ENCODE results near the gene ANKRD2. TPM values are rescaled to one million over a fixed set of nuclear protein-coding genes. Genes with fewer than 3 reads are reported as not detected.

ANKRD2 gene
- total and polyA plus RNA-seq, 10 of the 15 experiments (the other 5 are each of a cell fraction or from before 2014, with no cell fraction given) = 0.18 to 0.23 TPM; not detected in 8

DNA sequence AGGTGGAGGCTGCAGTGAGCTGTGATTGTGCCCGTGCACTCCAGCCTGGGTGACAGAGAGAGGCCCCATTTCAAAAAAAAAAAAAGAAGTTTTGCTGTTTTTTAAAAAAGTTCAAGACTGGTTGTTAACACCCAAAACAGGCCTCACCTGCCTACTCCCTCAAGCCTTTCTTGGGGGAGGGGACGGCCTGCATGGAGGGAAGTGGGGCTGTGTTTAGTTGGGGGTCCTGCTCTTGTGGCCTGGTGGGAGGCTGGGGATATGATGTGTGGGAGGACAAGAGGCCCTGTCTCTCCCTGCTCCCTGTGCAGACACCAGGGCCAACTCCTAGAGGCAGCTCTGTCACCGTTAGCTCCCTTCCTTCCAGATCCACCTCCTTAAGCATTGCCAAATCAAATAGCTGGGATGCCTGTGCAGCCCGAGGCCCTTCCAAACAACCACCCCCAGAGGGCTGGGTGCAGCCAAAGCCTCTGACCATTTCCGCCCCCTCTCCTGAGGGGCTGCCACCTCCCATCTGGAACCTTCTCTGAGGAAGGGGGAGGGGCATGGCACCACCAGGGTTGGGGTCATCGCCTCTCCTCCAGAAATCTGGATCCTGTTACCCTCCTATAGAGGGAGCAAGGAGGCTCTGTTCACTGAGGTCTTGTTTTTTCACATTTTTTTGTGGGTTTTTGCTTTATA is 32.9 kb upstream of the ANKRD2 start:
- SMC1A ChIA-PET (ENCODE audit: uncharacterized antibody, unreplicated experiment) = no interaction called here
- H3K9ac ChIP-seq (ENCODE audit: control insufficient read depth, insufficient read depth, low read length) = no peak overlapping the region
- in situ Hi-C loops (cut with MboI) = no loop called here
- intact Hi-C loops (cut with micrococcal nuclease; ENCODE audit: unreplicated experiment) = no loop called here
- H3K4me3 ChIP-seq = no peak overlapping the region
- CTCF ChIA-PET = interaction anchor here (1.6 to 2.7 kb wide), 3 partner anchors 13 to 33 kb away, joined by 3 to 18 read pairs (median 3); partner anchors contain the start of gene ANKRD2
- no peaks in the 10 kb centered on the region for H3K9me3 ChIP-seq (replicated peaks; ENCODE audit: control insufficient read depth, insufficient read depth, low read length)
- TF ChIP-seq, protein P1, sequence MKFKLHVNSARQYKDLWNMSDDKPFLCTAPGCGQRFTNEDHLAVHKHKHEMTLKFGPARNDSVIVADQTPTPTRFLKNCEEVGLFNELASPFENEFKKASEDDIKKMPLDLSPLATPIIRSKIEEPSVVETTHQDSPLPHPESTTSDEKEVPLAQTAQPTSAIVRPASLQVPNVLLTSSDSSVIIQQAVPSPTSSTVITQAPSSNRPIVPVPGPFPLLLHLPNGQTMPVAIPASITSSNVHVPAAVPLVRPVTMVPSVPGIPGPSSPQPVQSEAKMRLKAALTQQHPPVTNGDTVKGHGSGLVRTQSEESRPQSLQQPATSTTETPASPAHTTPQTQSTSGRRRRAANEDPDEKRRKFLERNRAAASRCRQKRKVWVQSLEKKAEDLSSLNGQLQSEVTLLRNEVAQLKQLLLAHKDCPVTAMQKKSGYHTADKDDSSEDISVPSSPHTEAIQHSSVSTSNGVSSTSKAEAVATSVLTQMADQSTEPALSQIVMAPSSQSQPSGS (IDR thresholded peaks at IDR 0.05; ENCODE audit: low read length) = no peak
- no peak for TF ChIP-seq YY1 (IDR thresholded peaks at IDR 0.05; ENCODE audit: low read depth, low read length)
- no peak for TF ChIP-seq IRF4 (IDR thresholded peaks at IDR 0.05; ENCODE audit: low read depth, low read length)
- no peak for TF ChIP-seq ZNF622 (IDR thresholded peaks at IDR 0.05)
- no peak for TF ChIP-seq ZBED1 (IDR thresholded peaks at IDR 0.05; ENCODE audit: borderline replicate concordance)
- TF ChIP-seq SUZ12 (IDR thresholded peaks at IDR 0.05; ENCODE audit: unreplicated experiment) = no peak
- TF ChIP-seq, protein P2, sequence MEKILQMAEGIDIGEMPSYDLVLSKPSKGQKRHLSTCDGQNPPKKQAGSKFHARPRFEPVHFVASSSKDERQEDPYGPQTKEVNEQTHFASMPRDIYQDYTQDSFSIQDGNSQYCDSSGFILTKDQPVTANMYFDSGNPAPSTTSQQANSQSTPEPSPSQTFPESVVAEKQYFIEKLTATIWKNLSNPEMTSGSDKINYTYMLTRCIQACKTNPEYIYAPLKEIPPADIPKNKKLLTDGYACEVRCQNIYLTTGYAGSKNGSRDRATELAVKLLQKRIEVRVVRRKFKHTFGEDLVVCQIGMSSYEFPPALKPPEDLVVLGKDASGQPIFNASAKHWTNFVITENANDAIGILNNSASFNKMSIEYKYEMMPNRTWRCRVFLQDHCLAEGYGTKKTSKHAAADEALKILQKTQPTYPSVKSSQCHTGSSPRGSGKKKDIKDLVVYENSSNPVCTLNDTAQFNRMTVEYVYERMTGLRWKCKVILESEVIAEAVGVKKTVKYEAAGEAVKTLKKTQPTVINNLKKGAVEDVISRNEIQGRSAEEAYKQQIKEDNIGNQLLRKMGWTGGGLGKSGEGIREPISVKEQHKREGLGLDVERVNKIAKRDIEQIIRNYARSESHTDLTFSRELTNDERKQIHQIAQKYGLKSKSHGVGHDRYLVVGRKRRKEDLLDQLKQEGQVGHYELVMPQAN (conservative IDR thresholded peaks at IDR 0.05) = no peak
- TF ChIP-seq NFIC (IDR thresholded peaks at IDR 0.05; ENCODE audit: low read depth, low read length) = no peak
- TF ChIP-seq RCOR1 (conservative IDR thresholded peaks at IDR 0.05; ENCODE audit: low read depth, low read length) = no peak
- TF ChIP-seq TCF12 (IDR thresholded peaks at IDR 0.05; ENCODE audit: low read depth, low read length) = no peak
- no peak for TF ChIP-seq HDAC6 (IDR thresholded peaks at IDR 0.05; ENCODE audit: unreplicated experiment)
- TF ChIP-seq SIN3A (IDR thresholded peaks at IDR 0.05; ENCODE audit: low read depth, low read length) = no peak
- no peak for TF ChIP-seq SUPT20H (IDR thresholded peaks at IDR 0.05; ENCODE audit: borderline replicate concordance, control insufficient read depth, low read depth, low read length)
- no peak for TF ChIP-seq MEF2A (IDR thresholded peaks at IDR 0.05; ENCODE audit: insufficient read depth, low read depth, low read length)
- no peak for TF ChIP-seq ESRRA (IDR thresholded peaks at IDR 0.05; ENCODE audit: low read length)
- TF ChIP-seq HDGF (IDR thresholded peaks at IDR 0.05) = no peak
- TF ChIP-seq DPF2 (IDR thresholded peaks at IDR 0.05) = no peak
- no peaks in the 10 kb centered on the region; a peak in 1 of 4 replicates for H3K27me3 ChIP-seq (replicated peaks in 1 of 2; ENCODE audit: control insufficient read depth in 2 of 2, insufficient read depth in 2 of 2, low read length in 1 of 2)
- H3K79me2 ChIP-seq (ENCODE audit: control insufficient read depth, insufficient read depth, low read length) = no peaks in the 10 kb centered on the region
- H3K36me3 ChIP-seq (ENCODE audit: control insufficient read depth in 2 of 2, insufficient read depth in 2 of 2, low read length in 1 of 2) = no peaks in the 10 kb centered on the region
- H3K4me2 ChIP-seq (ENCODE audit: control insufficient read depth, insufficient read depth) = no peak overlapping the region
- FAIRE-seq (no peak), DNase-seq (ENCODE audit: low read depth, low spot score) (no peak), ATAC-seq (no peak)
- WGBS (ENCODE audit: insufficient coverage, insufficient replicate concordance, low lambda C conversion rate, missing lambda C conversion rate) = 58% methylated on average over 6 of the region's 6 CpGs
- H3K4me1 ChIP-seq (ENCODE audit: control insufficient read depth, insufficient read depth, low read length) = no peaks in the 10 kb centered on the region
- BruUV-seq (replicated peaks) = no TSS peak
- POLR2A ChIA-PET = interaction anchor here (0.5 kb wide), 1 partner anchor 115 kb away, joined by 6 read pairs; no protein-coding TSS in a partner anchor
- H3K27ac ChIP-seq (ENCODE audit: control insufficient read depth, insufficient read depth) = no peak overlapping the region
- H2AFZ ChIP-seq (ENCODE audit: control insufficient read depth, low read depth, low read length) = no peak overlapping the region
- RAD21 ChIA-PET (ENCODE audit: unreplicated experiment) = no interaction called here
- no peaks in the 10 kb centered on the region for H4K20me1 ChIP-seq (ENCODE audit: control insufficient read depth, insufficient read depth)

Data from GM12878 (cell line).